GM10248 (cell line): ENCODE measurements around the gene HSPA12B.

Experiments
- CTCF ChIA-PET: fragments of 300-600 bp; sonication (Branson Sonifier 250); formaldehyde crosslinking; extraction: SDS; loops from one replicate; lab custom pipeline; 2021; ENCODE audit warnings: antibody characterized with exemption; lab: Yijun Ruan, JAX
- POLR2A ChIA-PET: fragments of 350-650 bp; sonication (Branson Sonifier 250); formaldehyde crosslinking; extraction: SDS; loops from one replicate; lab custom pipeline; 2020; ENCODE audit warnings: antibody characterized with exemption; lab: Yijun Ruan, JAX
- DNase-seq: peaks from one replicate; pipeline ENCODE4 v3.0.0; 2012; ENCODE audit errors: extremely low spot score
- CTCF ChIP-seq: IDR thresholded peaks from 2 replicates; pipeline ENCODE4 v1.5.1; 2012; ENCODE audit warnings: mild to moderate bottlenecking, low read depth; ENCODE audit errors: extremely low read depth, missing control alignments, control extremely low read depth

Gene HSPA12B, protein sequence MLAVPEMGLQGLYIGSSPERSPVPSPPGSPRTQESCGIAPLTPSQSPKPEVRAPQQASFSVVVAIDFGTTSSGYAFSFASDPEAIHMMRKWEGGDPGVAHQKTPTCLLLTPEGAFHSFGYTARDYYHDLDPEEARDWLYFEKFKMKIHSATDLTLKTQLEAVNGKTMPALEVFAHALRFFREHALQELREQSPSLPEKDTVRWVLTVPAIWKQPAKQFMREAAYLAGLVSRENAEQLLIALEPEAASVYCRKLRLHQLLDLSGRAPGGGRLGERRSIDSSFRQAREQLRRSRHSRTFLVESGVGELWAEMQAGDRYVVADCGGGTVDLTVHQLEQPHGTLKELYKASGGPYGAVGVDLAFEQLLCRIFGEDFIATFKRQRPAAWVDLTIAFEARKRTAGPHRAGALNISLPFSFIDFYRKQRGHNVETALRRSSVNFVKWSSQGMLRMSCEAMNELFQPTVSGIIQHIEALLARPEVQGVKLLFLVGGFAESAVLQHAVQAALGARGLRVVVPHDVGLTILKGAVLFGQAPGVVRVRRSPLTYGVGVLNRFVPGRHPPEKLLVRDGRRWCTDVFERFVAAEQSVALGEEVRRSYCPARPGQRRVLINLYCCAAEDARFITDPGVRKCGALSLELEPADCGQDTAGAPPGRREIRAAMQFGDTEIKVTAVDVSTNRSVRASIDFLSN

GRCh38 chr20:3732327-3733118, at the start of gene HSPA12B:
Gene HSPA12B (plus strand): TSS chr20:3732685. CDS start chr20:3738675, 5,990 bp downstream.
- TF ChIP-seq CTCF = no peak
- no peak for DNase-seq
- ChIA-PET CTCF (interaction anchor here (0.9 to 1.1 kb wide), 2 partner anchors 21 to 35 kb away, joined by 3 read pairs; partner anchors contain the start of gene ADISSP), POLR2A (no interaction called here)

DNA sequence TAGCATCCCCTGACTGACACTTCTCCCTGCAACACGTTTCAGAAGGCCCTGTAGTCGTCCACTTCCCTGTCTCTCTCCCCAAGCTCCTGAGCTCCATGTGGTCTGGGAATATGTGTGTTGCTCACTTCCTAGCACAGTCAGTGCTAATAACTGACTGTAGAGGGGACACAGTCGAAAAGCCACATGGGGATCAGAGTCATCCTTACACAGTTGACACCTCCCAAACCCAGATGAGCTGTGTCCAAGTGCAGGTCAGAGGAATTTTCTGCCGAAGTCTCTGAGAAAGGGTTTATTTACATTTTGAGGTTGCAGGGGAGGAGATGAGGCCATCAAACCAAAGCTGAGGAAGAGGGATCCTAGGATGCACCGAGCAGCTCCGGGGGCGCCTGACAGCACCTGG, 47.1 kb upstream of the HSPA12B start:
- ChIA-PET CTCF (interaction anchor here (0.9 to 1.7 kb wide), 3 partner anchors 8 to 25 kb away, joined by 3 to 8 read pairs (median 5); no protein-coding TSS in a partner anchor), POLR2A (no interaction called here)
- no peak for DNase-seq
- TF ChIP-seq CTCF = no peak

DNA sequence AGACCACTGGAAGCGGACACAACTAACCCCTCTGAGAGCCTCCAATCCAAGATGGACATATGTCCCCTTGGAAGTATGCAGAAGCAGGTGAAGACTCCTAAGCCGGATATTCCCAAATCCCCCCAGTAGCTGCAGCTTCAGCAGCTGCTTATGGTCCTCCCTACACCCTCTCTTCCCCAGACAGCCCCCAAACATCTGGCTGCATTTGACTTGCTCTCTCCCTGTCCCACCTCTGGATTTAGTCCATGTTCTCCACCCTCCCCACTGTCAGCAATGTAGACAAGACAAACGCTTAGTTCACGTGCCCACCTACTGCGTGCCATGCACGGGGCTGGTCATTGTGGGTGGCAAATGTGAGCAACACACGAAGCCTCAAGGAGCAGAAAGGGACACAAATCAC, 46.1 kb upstream of the HSPA12B start:
- no peak for DNase-seq
- POLR2A ChIA-PET = no interaction called here
- no peak for TF ChIP-seq CTCF
- CTCF ChIA-PET = interaction anchor here (1.7 to 3.5 kb wide), 2 partner anchors 9 kb away, joined by 5 to 20 read pairs; no protein-coding TSS in a partner anchor

GRCh38 chr20:3686867-3687321, 45.6 kb upstream of the HSPA12B start:
- POLR2A ChIA-PET = no interaction called here
- CTCF ChIA-PET = interaction anchor here (1.7 to 3.5 kb wide), 3 partner anchors 8 to 24 kb away, joined by 5 to 20 read pairs (median 17); no protein-coding TSS in a partner anchor
- no peak for TF ChIP-seq CTCF
- DNase-seq = no peak

GRCh38 chr20:3687655-3688054, 44.8 kb upstream of the HSPA12B start:
- DNase-seq = no peak
- ChIA-PET POLR2A (no interaction called here), CTCF (interaction anchor here (1.2 to 3.5 kb wide), 3 partner anchors 11 to 65 kb away, joined by 3 to 20 read pairs (median 17); no protein-coding TSS in a partner anchor)
- no peak for TF ChIP-seq CTCF
